ENCODE measurements around the gene SLAMF9.

DNA sequence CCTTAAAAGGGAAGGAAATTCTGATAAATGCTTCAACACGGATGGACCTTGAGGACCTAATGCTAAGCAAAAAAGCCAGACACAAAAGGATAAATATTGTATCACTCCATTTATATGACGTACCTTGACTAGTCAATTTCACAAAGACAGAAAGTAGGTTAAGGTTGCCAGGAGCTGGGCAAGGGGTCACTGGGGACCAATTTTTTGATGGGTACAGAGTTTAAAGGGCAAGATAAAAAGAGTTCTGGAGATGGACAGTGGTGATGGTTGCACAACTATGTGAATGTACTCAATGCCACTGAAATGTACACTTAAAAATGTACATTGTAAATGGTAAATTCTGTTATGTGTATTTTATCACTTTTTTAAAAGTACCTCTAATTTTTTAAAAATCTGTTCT, 32.1 kb upstream of the SLAMF9 start:
- TF ChIP-seq CTCF (IDR thresholded peaks at IDR 0.05; ENCODE audit: extremely low read depth in 1 of 2, insufficient read depth in 1 of 2, low read depth in 1 of 2, low read length in 2 of 2) (no peak), POLR2AphosphoS5 (IDR thresholded peaks at IDR 0.05; ENCODE audit: insufficient read depth, low read depth, low read length) (no peak), EZH2 (IDR thresholded peaks at IDR 0.05; ENCODE audit: borderline replicate concordance, low read depth, low read length, severe bottlenecking) (no peak), MYC (IDR thresholded peaks at IDR 0.05; ENCODE audit: low read depth, low read length) (no peak), POLR2A (IDR thresholded peaks at IDR 0.05; ENCODE audit: low read depth, low read length) (no peak)
- TF ChIP-seq, protein P1, sequence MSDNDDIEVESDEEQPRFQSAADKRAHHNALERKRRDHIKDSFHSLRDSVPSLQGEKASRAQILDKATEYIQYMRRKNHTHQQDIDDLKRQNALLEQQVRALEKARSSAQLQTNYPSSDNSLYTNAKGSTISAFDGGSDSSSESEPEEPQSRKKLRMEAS (IDR thresholded peaks at IDR 0.05; ENCODE audit: insufficient read depth, insufficient read length) = no peak

Data from endothelial cell of umbilical vein (primary cell).